K562 (cell line): ENCODE results near the gene GALNT9. TPM values are rescaled to one million over a fixed set of nuclear protein-coding genes. Genes with fewer than 3 reads are reported as not detected.

Experiments used
- ATAC-seq: fragments of 200-7000 bp; cut with Tn5 transposase; 3 replicates; pipeline ENCODE4 v1.9.1; 2020; ENCODE audit warnings: moderate library complexity
- BruUV-seq: library from RNA; stranded (reverse); fragments of 400-500 nt; replicated peaks from 2 replicates; lab custom pipeline; 2021; lab: Mats Ljungman, UMichigan
- CTCF ChIA-PET: fragments of 300-600 bp; formaldehyde crosslinking; extraction: SDS; loops from one replicate; lab custom pipeline; 2021; ENCODE audit warnings: low intra/inter-chr PET ratio; lab: Yijun Ruan, JAX
- POLR2A ChIA-PET: fragments of 300-600, 350-650 bp; sonication (Branson Sonifier 250); formaldehyde crosslinking; extraction: SDS; loops from one replicate; lab custom pipeline; 2021; ENCODE audit warnings: antibody characterized with exemption, inconsistent platforms; lab: Yijun Ruan, JAX
- DNase-seq, 4 experiments: peaks; one replicate each; pipeline versions ENCODE4 v3.0.0 to v3.0.0-alpha.2; 2011 to 2018; ENCODE audit warnings: low spot score in 3 of 4, mixed read lengths in 3 of 4; ENCODE audit errors: extremely low read depth in 1 of 4
- FAIRE-seq: peaks from 2 replicates; lab custom pipeline; 2011; peaks lifted over from hg19 to GRCh38; lab: Jason Lieb, UNC
- H2AFZ ChIP-seq: 2 replicates; pipeline ENCODE4 v1.6.0; 2011; ENCODE audit warnings: low read depth, low read length, control low read depth, inconsistent platforms
- H3K27ac ChIP-seq: fragments of 200-600 bp; 3 replicates; pipeline ENCODE4 v1.8.0; 2011; ENCODE audit warnings: low read depth, mild to moderate bottlenecking, control low read depth, inconsistent platforms, low read length, moderate library complexity, mixed read lengths; ENCODE audit errors: extremely low read depth
- H3K27me3 ChIP-seq, 2 experiments: fragments of 300-600 bp in 1 of 2; 2 replicates in 1 of 2; 3 replicates in 1 of 2; pipeline versions ENCODE4 v1.6.0 to v1.8.0; 2011; ENCODE audit warnings: inconsistent platforms in 2 of 2, low read length in 2 of 2, mild to moderate bottlenecking in 1 of 2, mixed read lengths in 1 of 2, moderate library complexity in 1 of 2; ENCODE audit not compliant: control insufficient read depth in 2 of 2, insufficient read depth in 2 of 2
- H3K36me3 ChIP-seq: fragments of 300-600 bp; 3 replicates; pipeline ENCODE4 v1.8.0; 2011; ENCODE audit warnings: mild to moderate bottlenecking, low read length, inconsistent platforms; ENCODE audit not compliant: control insufficient read depth, insufficient read depth
- H3K4me1 ChIP-seq, 2 experiments: fragments of 200-600 bp in 1 of 2; replicated peaks in 1 of 2; 2 replicates in 1 of 2; 3 replicates in 1 of 2; pipeline versions ENCODE4 v1.5.1 to v1.8.0; 2011; ENCODE audit warnings: inconsistent platforms in 2 of 2, low read length in 2 of 2, mild to moderate bottlenecking in 1 of 2, mixed read lengths in 1 of 2, moderate library complexity in 1 of 2; ENCODE audit not compliant: control insufficient read depth in 2 of 2, insufficient read depth in 2 of 2
- H3K4me2 ChIP-seq: 2 replicates; pipeline ENCODE4 v1.6.1; 2011; ENCODE audit warnings: low read length, control low read depth, inconsistent platforms, mixed read lengths; ENCODE audit not compliant: insufficient read depth
- H3K4me3 ChIP-seq: fragments of 200-600 bp; sonication (generic), shearing (Covaris generic); 2 replicates; pipeline ENCODE4 v1.5.1; 2016; ENCODE audit warnings: control low read depth, inconsistent platforms
- H3K79me2 ChIP-seq: fragments of 200-600 bp; 3 replicates; pipeline ENCODE4 v1.8.0; 2011; ENCODE audit warnings: low read length, inconsistent platforms; ENCODE audit not compliant: control insufficient read depth, insufficient read depth
- H3K9ac ChIP-seq, 2 experiments: 2 replicates each; pipeline versions ENCODE4 v1.6.0 to v1.6.1; 2011; ENCODE audit warnings: low read depth in 2 of 2, low read length in 2 of 2, control low read depth in 1 of 2, inconsistent platforms in 1 of 2, mild to moderate bottlenecking in 1 of 2, mixed read lengths in 1 of 2; ENCODE audit not compliant: insufficient read depth in 1 of 2
- H3K9me1 ChIP-seq: one replicate; pipeline ENCODE4 v1.6.0; 2011; ENCODE audit warnings: inconsistent platforms, mild to moderate bottlenecking, low read length, moderate library complexity; ENCODE audit not compliant: control insufficient read depth, insufficient read depth
- H3K9me3 ChIP-seq: replicated peaks from 2 replicates; pipeline ENCODE4 v1.5.1; 2011; ENCODE audit warnings: low read depth, low read length, inconsistent platforms; ENCODE audit not compliant: control insufficient read depth, insufficient read depth
- H4K20me1 ChIP-seq: replicated peaks from 2 replicates; pipeline ENCODE4 v1.6.1; 2011; ENCODE audit warnings: low read length, inconsistent platforms, mixed read lengths; ENCODE audit not compliant: control insufficient read depth, insufficient read depth
- NRF1 ChIP-seq, 2 experiments: fragments of 450-650 bp; IDR thresholded peaks in 1 of 2; conservative IDR thresholded peaks in 1 of 2; 2 replicates each; pipeline ENCODE4 v1.6.1; 2014; ENCODE audit warnings: mild to moderate bottlenecking in 2 of 2
- ZNF277 ChIP-seq: fragments of 250-450 bp; sonication (Bioruptor Pico); IDR thresholded peaks from 2 replicates; pipeline ENCODE4 v1.8.0; 2022; ENCODE audit warnings: inconsistent platforms, mild to moderate bottlenecking, moderate library complexity, borderline replicate concordance
- ZNF740 ChIP-seq, 3 experiments: fragments of 200-800 bp in 1 of 3; sonication (Bioruptor generic) in 1 of 3; sonication (generic) in 1 of 3; formaldehyde crosslinking in 1 of 3; IDR thresholded peaks; 2 replicates each; pipeline versions ENCODE4 v1.6.1 to v1.8.0; 2016 to 2022; ENCODE audit warnings: mild to moderate bottlenecking in 2 of 3, missing compliant biosample characterization in 2 of 3, missing genetic modification characterization in 2 of 3, missing genetic modification reagents in 1 of 3
- WGBS: fragments of 100-300 bp; shearing (Covaris generic); methylation state at CpG from one replicate; pipeline ENCODE4 v1.1.6; 2016; ENCODE audit warnings: low coverage, mixed read lengths; ENCODE audit not compliant: insufficient coverage; ENCODE audit errors: missing lambda C conversion rate; 5-methylcytosine and 5-hydroxymethylcytosine counted together
- in situ Hi-C: fragments of 300-500 bp; cut with MboI; formaldehyde crosslinking; loops from 4 replicates; pipeline ENCODE4 v1.15.0; 2018; ENCODE audit warnings: inconsistent platforms, mixed read lengths
- intact Hi-C: fragments of 100-400 bp; cut with micrococcal nuclease; formaldehyde crosslinking; loops from 2 replicates; pipeline ENCODE4 v1.14.2; 2022
- polyA plus RNA-seq, 8 experiments: library from polyadenylated mRNA; depleted of rRNA in 4 of 8; stranded (reverse) in 5 of 8; unstranded in 3 of 8; fragments of >200 nt; fragmentation: Nextera tagmentation in 2 of 8; fragmentation: Illumina TruSeq in 1 of 8; extraction: Ambion mirVana in 2 of 8; extraction: Trizol in 1 of 8; gene quantifications; 2 replicates each; pipeline versions ENCODE4 v1.2.1 to v1.2.3, GENCODE V29; 2011 to 2014; ENCODE audit warnings: inconsistent platforms in 1 of 8, missing spikeins in 1 of 8
- total RNA-seq, 7 experiments: library from RNA; depleted of rRNA in 6 of 7; stranded (reverse); fragments of >200 nt in 6 of 7; fragmentation: Illumina TruSeq in 2 of 7; extraction: Trizol in 2 of 7; gene quantifications; 2 replicates each; pipeline versions ENCODE4 v1.2.1 to v1.2.3, GENCODE V29; 2011 to 2021; ENCODE audit warnings: low replicate concordance in 1 of 7
- TF ChIP-seq, protein P1 (sequence below): fragments of 450-650 bp; IDR thresholded peaks from 2 replicates; pipeline ENCODE4 v1.6.1; 2016

Gene GALNT9
- total and polyA plus RNA-seq, 9 of the 15 experiments (the other 6 are each of a cell fraction or from before 2014, with no cell fraction given) = not detected

DNA sequence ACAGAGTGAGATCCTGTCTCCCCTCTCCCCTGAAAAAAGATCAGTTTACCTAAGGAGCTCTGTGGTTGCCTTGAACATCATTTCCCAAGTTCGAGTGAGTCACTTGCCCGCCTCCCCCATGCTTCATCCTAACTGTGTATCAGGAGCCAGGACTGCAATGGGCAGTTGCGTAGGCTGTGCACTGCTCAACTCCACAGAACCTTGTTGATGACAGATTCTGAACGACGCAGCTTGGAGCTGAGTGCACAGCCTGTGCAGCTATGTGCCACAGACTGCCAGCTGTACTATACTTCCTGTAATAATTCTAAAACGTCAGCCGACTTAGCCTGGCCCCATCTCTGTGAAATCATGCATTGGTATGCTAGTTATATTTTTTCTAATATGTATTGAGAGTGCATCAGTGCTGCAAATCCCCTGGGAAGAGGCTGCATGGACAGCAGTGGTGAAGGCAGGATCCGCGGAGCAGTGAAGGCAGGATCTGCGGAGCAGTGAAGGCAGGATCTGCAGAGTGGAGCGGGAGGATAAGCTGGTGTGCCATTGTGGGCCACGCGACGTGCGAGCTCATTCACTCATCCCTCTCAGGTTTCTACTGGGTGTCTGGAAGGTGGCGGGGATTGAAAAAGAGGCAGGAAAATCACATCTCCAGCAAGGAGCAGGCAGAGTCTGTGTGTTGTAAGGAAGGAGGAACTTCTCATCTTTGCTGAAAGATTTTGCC is 80.8 kb downstream of the GALNT9 start:
- H2AFZ ChIP-seq = no peak overlapping the region
- H3K9ac ChIP-seq = no peak overlapping the region
- H3K4me1 ChIP-seq = peaks cover 0 to 4% of the 10 kb centered on the region in 2 experiments; a peak in 1 of 5 replicates
- FAIRE-seq (no peak), DNase-seq (peak in 1 of 4 experiments; percentile 9), ATAC-seq (no peak)
- ChIA-PET POLR2A (interaction anchor here (0.6 to 0.9 kb wide), 2 partner anchors 54 to 389 kb away, joined by 3 read pairs; no protein-coding TSS in a partner anchor), CTCF (no interaction called here)
- TF ChIP-seq, protein P1, sequence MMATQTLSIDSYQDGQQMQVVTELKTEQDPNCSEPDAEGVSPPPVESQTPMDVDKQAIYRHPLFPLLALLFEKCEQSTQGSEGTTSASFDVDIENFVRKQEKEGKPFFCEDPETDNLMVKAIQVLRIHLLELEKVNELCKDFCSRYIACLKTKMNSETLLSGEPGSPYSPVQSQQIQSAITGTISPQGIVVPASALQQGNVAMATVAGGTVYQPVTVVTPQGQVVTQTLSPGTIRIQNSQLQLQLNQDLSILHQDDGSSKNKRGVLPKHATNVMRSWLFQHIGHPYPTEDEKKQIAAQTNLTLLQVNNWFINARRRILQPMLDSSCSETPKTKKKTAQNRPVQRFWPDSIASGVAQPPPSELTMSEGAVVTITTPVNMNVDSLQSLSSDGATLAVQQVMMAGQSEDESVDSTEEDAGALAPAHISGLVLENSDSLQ = no peak
- TF ChIP-seq ZNF277 = no peak
- TF ChIP-seq NRF1 (conservative IDR thresholded peaks at IDR 0.05 in 1 of 2, IDR thresholded peaks at IDR 0.05 in 1 of 2) = 0 out of 4 replicates have a peak, but pooled peaks of 1 of the 2 experiments have one; percentile 17
- TF ChIP-seq ZNF740 (CRISPR knock-in tag; IDR thresholded peaks at IDR 0.05) = no peak
- TF ChIP-seq ZNF740 (tag; IDR thresholded peaks at IDR 0.05) = no peak
- BruUV-seq = no TSS peak
- no peaks in the 10 kb centered on the region for H3K9me1 ChIP-seq
- 0% methylated on average over 16 of the region's 16 CpGs for WGBS
- intact Hi-C loops = no loop called here
- no peak overlapping the region for H3K27ac ChIP-seq
- no peaks in the 10 kb centered on the region for H3K79me2 ChIP-seq
- no peaks in the 10 kb centered on the region for H3K9me3 ChIP-seq
- H3K27me3 ChIP-seq = peaks cover 46 to 66% of the 10 kb centered on the region in 2 experiments
- no peaks in the 10 kb centered on the region for H3K36me3 ChIP-seq
- in situ Hi-C loops = no loop called here
- no peak overlapping the region for H3K4me3 ChIP-seq
- 0 out of 2 replicates have a peak, but pooled peaks cover 2% of the 10 kb centered on the region for H4K20me1 ChIP-seq
- no peak overlapping the region for H3K4me2 ChIP-seq
